BJ (cell line): Measurements from ENCODE around the gene ZNF316. TPM values are rescaled to one million over a fixed set of nuclear protein-coding genes. Genes with fewer than 3 reads are reported as not detected.

Experiments
- CTCF ChIA-PET: fragments of 350-600 bp; formaldehyde crosslinking; extraction: SDS; loops from one replicate; lab custom pipeline; 2021; ENCODE audit warnings: antibody characterized with exemption, inconsistent platforms; lab: Yijun Ruan, JAX
- POLR2A ChIA-PET: fragments of 300-600 bp; sonication (Branson Sonifier 250); formaldehyde crosslinking; extraction: SDS; loops from one replicate; lab custom pipeline; 2021; ENCODE audit warnings: antibody characterized with exemption; lab: Charles Lee
- DNase-seq: peaks from one replicate; pipeline ENCODE4 v3.0.0-alpha.2; 2011; ENCODE audit warnings: low read depth
- H3K27me3 ChIP-seq: 2 replicates; pipeline ENCODE4 v1.6.0; 2011; ENCODE audit warnings: low read length; ENCODE audit not compliant: control insufficient read depth, insufficient read depth
- H3K36me3 ChIP-seq: 2 replicates; pipeline ENCODE4 v1.5.1; 2011; ENCODE audit warnings: low read length; ENCODE audit not compliant: control insufficient read depth, insufficient read depth
- H3K4me3 ChIP-seq: 2 replicates; pipeline ENCODE4 v1.5.1; 2011; ENCODE audit warnings: low read depth, mild to moderate bottlenecking, control low read depth, low read length
- CTCF ChIP-seq: IDR thresholded peaks from 2 replicates; pipeline ENCODE4 v1.5.1; 2011; ENCODE audit warnings: low read depth, mild to moderate bottlenecking, control low read depth, inconsistent platforms, low read length, moderate library complexity; ENCODE audit not compliant: insufficient read depth
- polyA plus RNA-seq: library from polyadenylated mRNA; depleted of rRNA; stranded (reverse); fragments of >200 nt; gene quantifications from 2 replicates; pipeline ENCODE4 v1.2.3, GENCODE V29; 2011; rRNA removed

Gene ZNF316
- polyA plus RNA-seq, 1 experiment = 5.2 TPM

DNA sequence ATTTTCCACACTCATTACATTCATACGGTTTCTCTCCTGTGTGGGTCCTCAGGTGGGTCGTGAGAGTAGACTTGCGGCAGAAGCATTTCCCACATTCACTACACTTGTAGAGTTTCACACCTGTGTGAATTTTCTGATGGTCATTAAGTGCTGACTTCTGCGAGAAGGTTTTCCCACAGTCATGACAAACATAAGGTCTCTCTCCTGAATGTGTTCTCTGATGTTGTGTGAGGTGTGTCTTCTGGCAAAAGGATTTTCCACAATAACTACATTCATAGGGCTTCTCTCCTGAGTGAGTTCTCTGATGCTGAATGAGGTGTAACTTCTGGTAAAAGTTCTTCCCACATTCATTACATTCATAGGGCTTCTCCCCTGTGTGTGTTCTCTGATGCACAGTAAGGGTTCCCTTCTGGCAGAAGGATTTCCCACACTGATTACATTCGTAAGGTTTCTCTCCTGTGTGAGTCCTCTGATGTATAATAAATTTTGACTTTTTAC lies 54.5 kb downstream of the ZNF316 start:
- CTCF ChIA-PET = no interaction called here
- no peak overlapping the region for H3K4me3 ChIP-seq
- DNase-seq = no peak
- H3K36me3 ChIP-seq = peaks cover 36% of the 10 kb centered on the region
- POLR2A ChIA-PET = interaction anchor here (0.5 kb wide), 1 partner anchor 46 kb away, joined by 3 read pairs; no protein-coding TSS in a partner anchor
- H3K27me3 ChIP-seq = no peaks in the 10 kb centered on the region
- no peak for TF ChIP-seq CTCF

- ChIA-PET POLR2A (no interaction called here), CTCF (no interaction called here)
- H3K27me3 ChIP-seq = no peaks in the 10 kb centered on the region
- DNase-seq = no peak
- H3K36me3 ChIP-seq = peaks cover 35% of the 10 kb centered on the region
- TF ChIP-seq CTCF = no peak
- no peak overlapping the region for H3K4me3 ChIP-seq
Observed at GRCh38 chr7:6700793-6701192, 63.7 kb downstream of the ZNF316 start.

- CTCF ChIA-PET = no interaction called here
- Histone ChIP-seq H3K27me3 (no peaks in the 10 kb centered on the region), H3K36me3 (peaks cover 31% of the 10 kb centered on the region), H3K4me3 (no peak overlapping the region)
- POLR2A ChIA-PET = no interaction called here
- no peak for TF ChIP-seq CTCF
- DNase-seq = no peak
Observed at GRCh38 chr7:6701860-6702259, 64.7 kb downstream of the ZNF316 start.

Other genes starting within 250 kb of the ZNF316 start
- gene DAGLB, start 189.4 kb upstream of the ZNF316 start, polyA plus RNA-seq = 32.7 and 40.5 TPM in 2 replicates
- 237 and 301 TPM in 2 replicates for gene KDELR2, start 153.2 kb upstream of the ZNF316 start, polyA plus RNA-seq
- not detected in 2 replicates for gene GRID2IP, start 85.9 kb upstream of the ZNF316 start, polyA plus RNA-seq
- gene ZDHHC4, start 59.9 kb upstream of the ZNF316 start, polyA plus RNA-seq = 113 and 116 TPM in 2 replicates
- gene INTS15, start 47.3 kb upstream of the ZNF316 start, polyA plus RNA-seq = 16.0 and 22.6 TPM in 2 replicates
- gene ZNF853, start 21.7 kb upstream of the ZNF316 start, polyA plus RNA-seq = 1.6 and 2.0 TPM in 2 replicates
- gene ZNF12, start 69.6 kb downstream of the ZNF316 start, polyA plus RNA-seq = 10.9 and 15.5 TPM in 2 replicates
- 0.09 TPM in 1 of 2 replicates, not detected in the other for gene RSPH10B2, start 116.8 kb downstream of the ZNF316 start, polyA plus RNA-seq
- 24.6 and 42.0 TPM in 2 replicates for gene CCZ1B, start 189.0 kb downstream of the ZNF316 start, polyA plus RNA-seq